DND-41 (cell line): ENCODE results near the gene BAIAP2.

Experiments used
- ATAC-seq: fragments of 200-7000 bp; cut with Tn5 transposase; 3 replicates; pipeline ENCODE4 v1.9.1; 2021; ENCODE audit warnings: low read depth; ENCODE audit not compliant: insufficient read depth
- DNase-seq: peaks from one replicate; pipeline ENCODE4 v3.0.0-alpha.2; 2020
- H2AFZ ChIP-seq: 2 replicates; pipeline ENCODE4 v1.6.0; 2012; ENCODE audit warnings: low read depth, low read length
- H3K27ac ChIP-seq: 2 replicates; pipeline ENCODE4 v1.5.1; 2012; ENCODE audit warnings: low read length, inconsistent platforms
- H3K27me3 ChIP-seq: fragments of 200-600 bp; sonication (generic); 2 replicates; pipeline ENCODE4 v1.6.0; 2012; ENCODE audit warnings: low read length, mild to moderate bottlenecking, inconsistent platforms; ENCODE audit not compliant: insufficient read depth, poor library complexity
- H3K36me3 ChIP-seq: 2 replicates; pipeline ENCODE4 v1.5.1; 2012; ENCODE audit warnings: low read length, inconsistent platforms; ENCODE audit not compliant: insufficient read depth
- H3K4me1 ChIP-seq: 2 replicates; pipeline ENCODE4 v1.5.1; 2012; ENCODE audit warnings: mild to moderate bottlenecking, low read length; ENCODE audit not compliant: insufficient read depth
- H3K4me2 ChIP-seq: 2 replicates; pipeline ENCODE4 v1.6.0; 2012; ENCODE audit warnings: mild to moderate bottlenecking, moderate library complexity, low read length, inconsistent platforms; ENCODE audit not compliant: insufficient read depth
- H3K4me3 ChIP-seq, 2 experiments: fragments of 200-600 bp in 1 of 2; shearing (Covaris generic) in 1 of 2; 2 replicates each; pipeline ENCODE4 v1.5.1; 2012 to 2016; ENCODE audit warnings: inconsistent platforms in 2 of 2, low read length in 2 of 2, mild to moderate bottlenecking in 2 of 2, low read depth in 1 of 2, moderate library complexity in 1 of 2
- H3K79me2 ChIP-seq: 2 replicates; pipeline ENCODE4 v1.6.0; 2012; ENCODE audit warnings: low read length, inconsistent platforms; ENCODE audit not compliant: insufficient read depth
- H3K9ac ChIP-seq: 2 replicates; pipeline ENCODE4 v1.6.0; 2012; ENCODE audit warnings: low read depth, mild to moderate bottlenecking, inconsistent platforms, low read length, moderate library complexity
- H3K9me3 ChIP-seq: 2 replicates; pipeline ENCODE4 v1.5.1; 2012; ENCODE audit warnings: low read length, moderate library complexity, mild to moderate bottlenecking, inconsistent platforms; ENCODE audit not compliant: insufficient read depth, severe bottlenecking
- H4K20me1 ChIP-seq: 2 replicates; pipeline ENCODE4 v1.6.0; 2012; ENCODE audit warnings: low read length; ENCODE audit not compliant: insufficient read depth
- EZH2 ChIP-seq: IDR thresholded peaks from 3 replicates; pipeline ENCODE4 v1.6.1; 2012; ENCODE audit warnings: borderline replicate concordance, low read depth, mild to moderate bottlenecking, moderate library complexity, low read length, inconsistent platforms; ENCODE audit not compliant: severe bottlenecking
- TF ChIP-seq, protein P1 (sequence below): IDR thresholded peaks from 2 replicates; pipeline ENCODE4 v1.5.1; 2012; ENCODE audit warnings: borderline replicate concordance, low read length, moderate library complexity, mild to moderate bottlenecking; ENCODE audit not compliant: poor library complexity, severe bottlenecking; ENCODE audit errors: extremely low read depth

The BAIAP2 gene

DNA sequence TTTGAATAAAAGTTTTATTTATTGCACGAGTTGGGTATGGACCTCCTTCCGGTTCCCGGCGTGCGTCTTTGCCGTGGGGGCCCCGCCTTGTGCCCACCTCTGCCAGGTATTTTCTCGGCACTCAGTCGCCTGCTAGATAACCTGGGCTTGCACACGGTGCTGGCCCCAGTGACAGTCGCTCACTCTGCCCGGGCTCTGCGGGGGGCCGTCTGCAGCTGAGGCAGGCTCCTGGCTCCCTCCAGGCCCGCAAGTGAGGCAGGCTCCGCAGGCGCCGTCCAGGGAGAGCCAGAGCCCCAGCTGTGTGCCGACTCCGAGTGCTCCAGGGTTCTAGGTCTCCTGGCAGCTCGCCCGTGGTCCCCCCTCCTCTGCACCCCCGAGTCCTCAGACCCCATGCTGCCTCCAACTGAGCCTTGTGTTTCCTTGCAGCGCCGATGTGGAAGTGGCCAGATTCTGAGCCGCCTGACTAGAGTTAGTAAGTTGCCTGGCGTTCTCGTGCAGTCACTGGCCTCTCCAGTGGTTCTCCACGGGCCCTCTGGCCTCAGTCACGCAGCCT lies 75.6 kb downstream of the BAIAP2 start:
- H3K36me3 ChIP-seq, result no peaks in the 10 kb centered on the region
- H3K27me3 ChIP-seq, result no peaks in the 10 kb centered on the region
- no peaks in the 10 kb centered on the region for H3K9me3 ChIP-seq
- no peak overlapping the region for H3K4me3 ChIP-seq
- no peak overlapping the region for H2AFZ ChIP-seq
- no peak overlapping the region for H3K27ac ChIP-seq
- no peak for ATAC-seq
- no peak overlapping the region for H3K9ac ChIP-seq
- TF ChIP-seq EZH2, result no peak
- TF ChIP-seq, protein P1, sequence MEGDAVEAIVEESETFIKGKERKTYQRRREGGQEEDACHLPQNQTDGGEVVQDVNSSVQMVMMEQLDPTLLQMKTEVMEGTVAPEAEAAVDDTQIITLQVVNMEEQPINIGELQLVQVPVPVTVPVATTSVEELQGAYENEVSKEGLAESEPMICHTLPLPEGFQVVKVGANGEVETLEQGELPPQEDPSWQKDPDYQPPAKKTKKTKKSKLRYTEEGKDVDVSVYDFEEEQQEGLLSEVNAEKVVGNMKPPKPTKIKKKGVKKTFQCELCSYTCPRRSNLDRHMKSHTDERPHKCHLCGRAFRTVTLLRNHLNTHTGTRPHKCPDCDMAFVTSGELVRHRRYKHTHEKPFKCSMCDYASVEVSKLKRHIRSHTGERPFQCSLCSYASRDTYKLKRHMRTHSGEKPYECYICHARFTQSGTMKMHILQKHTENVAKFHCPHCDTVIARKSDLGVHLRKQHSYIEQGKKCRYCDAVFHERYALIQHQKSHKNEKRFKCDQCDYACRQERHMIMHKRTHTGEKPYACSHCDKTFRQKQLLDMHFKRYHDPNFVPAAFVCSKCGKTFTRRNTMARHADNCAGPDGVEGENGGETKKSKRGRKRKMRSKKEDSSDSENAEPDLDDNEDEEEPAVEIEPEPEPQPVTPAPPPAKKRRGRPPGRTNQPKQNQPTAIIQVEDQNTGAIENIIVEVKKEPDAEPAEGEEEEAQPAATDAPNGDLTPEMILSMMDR, result no peak
- no peaks in the 10 kb centered on the region for H3K4me1 ChIP-seq
- no peak for DNase-seq
- peaks cover 5% of the 10 kb centered on the region; the same call in 1 of the 2 replicates for H4K20me1 ChIP-seq
- H3K79me2 ChIP-seq, result no peaks in the 10 kb centered on the region
- H3K4me2 ChIP-seq, result no peak overlapping the region

DNA sequence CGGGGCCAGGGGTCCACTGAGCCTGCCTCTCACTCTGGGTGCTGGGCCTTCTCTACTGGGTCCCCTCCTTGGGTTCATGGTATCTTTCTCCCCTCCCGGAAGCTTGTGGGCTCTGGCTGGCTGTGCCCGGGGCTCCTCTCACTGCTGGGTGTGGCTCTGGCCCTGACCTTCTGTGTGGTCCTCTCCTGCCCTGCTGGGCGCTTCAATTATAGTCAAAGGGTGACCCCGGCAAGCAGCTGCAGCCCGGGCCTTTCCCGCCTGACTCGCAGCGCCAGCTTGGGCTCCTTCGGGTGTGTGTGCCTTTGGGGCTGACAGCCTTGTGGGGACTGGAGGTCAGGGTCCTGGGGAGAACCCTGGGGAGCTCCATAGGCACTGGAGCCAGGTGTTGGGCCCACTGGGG lies 76.1 kb downstream of the BAIAP2 start:
- no peak for ATAC-seq
- Histone ChIP-seq H3K4me3 (no peak overlapping the region), H3K36me3 (no peaks in the 10 kb centered on the region), H3K27me3 (no peaks in the 10 kb centered on the region), H3K79me2 (no peaks in the 10 kb centered on the region), H3K9me3 (no peaks in the 10 kb centered on the region), H3K4me2 (no peak overlapping the region), H3K9ac (no peak overlapping the region), H3K4me1 (no peaks in the 10 kb centered on the region), H2AFZ (no peak overlapping the region), H4K20me1 (peaks cover 5% of the 10 kb centered on the region; the same call in 1 of the 2 replicates), H3K27ac (no peak overlapping the region)
- no peak for DNase-seq
- no peak for TF ChIP-seq EZH2
- TF ChIP-seq, protein P1, result no peak

DNA sequence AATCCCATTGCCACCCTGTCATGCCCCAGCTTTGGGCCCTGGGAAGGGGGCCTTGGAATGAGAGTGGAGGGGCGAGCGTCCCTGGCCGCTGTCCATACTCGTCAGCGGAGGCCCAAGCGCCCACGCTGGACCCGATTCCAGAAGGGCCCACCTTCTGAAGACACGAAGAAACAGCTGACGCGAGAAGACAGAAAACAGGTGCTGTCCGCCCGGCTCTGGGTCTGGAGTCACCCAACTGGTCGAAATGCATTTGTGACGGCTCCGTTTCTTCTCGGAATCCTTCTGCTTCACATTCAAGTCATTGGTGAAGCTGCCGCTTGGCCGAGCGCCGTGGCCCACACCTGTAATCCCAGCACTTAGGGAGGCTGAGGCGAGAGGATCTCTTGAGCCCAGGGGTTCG lies 77.5 kb downstream of the BAIAP2 start:
- Histone ChIP-seq H3K4me3 (no peak overlapping the region), H4K20me1 (peaks cover 5% of the 10 kb centered on the region; the same call in 1 of the 2 replicates), H3K36me3 (no peaks in the 10 kb centered on the region), H3K9me3 (no peaks in the 10 kb centered on the region), H3K27ac (no peak overlapping the region), H3K9ac (no peak overlapping the region), H3K27me3 (no peaks in the 10 kb centered on the region), H3K79me2 (no peaks in the 10 kb centered on the region), H3K4me2 (no peak overlapping the region), H3K4me1 (no peaks in the 10 kb centered on the region), H2AFZ (no peak overlapping the region)
- ATAC-seq (no peak), DNase-seq (no peak)
- no peak for TF ChIP-seq EZH2
- TF ChIP-seq, protein P1, result no peak
